Transverse colon (tissue), 4 donors: ENCODE data around the gene ABCG1.

Source experiments
- CTCF ChIP-seq, 5 experiments: fragments of 200-600 bp in 3 of 5; fragments of 450-650 bp in 2 of 5; sonication (generic) in 3 of 5; IDR thresholded peaks; 1 replicate in 2 of 5; 2 replicates in 3 of 5; pipeline ENCODE4 v1.5.1; 2016 to 2017; ENCODE audit warnings: antibody characterized with exemption in 5 of 5, inconsistent platforms in 3 of 5, mild to moderate bottlenecking in 2 of 5, moderate library complexity in 1 of 5
- EP300 ChIP-seq: sonication (generic); formaldehyde crosslinking; IDR thresholded peaks from one replicate; pipeline ENCODE4 v1.6.1; 2017; ENCODE audit warnings: antibody characterized with exemption, low read depth
- POLR2A ChIP-seq: fragments of 450-650 bp; IDR thresholded peaks from one replicate; pipeline ENCODE4 v1.6.1; 2016; ENCODE audit warnings: antibody characterized with exemption, mild to moderate bottlenecking, moderate library complexity
- POLR2AphosphoS5 ChIP-seq, 3 donors: sonication (generic); formaldehyde crosslinking; IDR thresholded peaks; one replicate each; pipeline ENCODE4 v1.6.1; 2016; ENCODE audit warnings: antibody characterized with exemption in 3 of 3

- TF ChIP-seq CTCF (IDR thresholded peaks at IDR 0.05) (no peak), POLR2A (no peak), EP300 (no peak), POLR2AphosphoS5 (IDR thresholded peaks at IDR 0.05) (no peak)
These were observed 46.1 kb upstream of the ABCG1 start for GRCh38 chr21:42172596-42173483.
